Measurements from ENCODE around the gene UNC5A. TPM values are rescaled to one million over a fixed set of nuclear protein-coding genes. Genes with fewer than 3 reads are reported as not detected.

Gene UNC5A
- total RNA-seq, 1 donor from 2014 or later, result 0.34 TPM

GRCh38 chr5:176900780-176901204 is 90.4 kb downstream of the UNC5A start:
- no peak for DNase-seq

GRCh38 chr5:176901260-176902101 is 91.1 kb downstream of the UNC5A start:
- DNase-seq, result no peak

GRCh38 chr5:176902102-176902814 is 91.9 kb downstream of the UNC5A start:
- no peak for DNase-seq

GRCh38 chr5:176902911-176903664 is 92.7 kb downstream of the UNC5A start:
- no peak for DNase-seq

- no peak for DNase-seq
Observed at GRCh38 chr5:176904276-176904675, 93.9 kb downstream of the UNC5A start.

- DNase-seq, result no peak
Observed at GRCh38 chr5:176906126-176906525, 95.8 kb downstream of the UNC5A start.

GRCh38 chr5:176906796-176907195 is 96.4 kb downstream of the UNC5A start:
- DNase-seq, result no peak

GRCh38 chr5:176908675-176909368 is 98.5 kb downstream of the UNC5A start:
- no peak for DNase-seq

- DNase-seq, result no peak
Observed at GRCh38 chr5:176912115-176912514, 101.8 kb downstream of the UNC5A start.

- no peak for DNase-seq
Observed at GRCh38 chr5:176915906-176916305, 105.5 kb downstream of the UNC5A start.

GRCh38 chr5:176916337-176916736 is 106.0 kb downstream of the UNC5A start:
- DNase-seq, result no peak

- no peak for DNase-seq
Observed at GRCh38 chr5:176918613-176919012, 108.3 kb downstream of the UNC5A start.

- no peak for DNase-seq
Observed at GRCh38 chr5:176921714-176922113, 111.4 kb downstream of the UNC5A start.

- DNase-seq, result no peak
Observed at GRCh38 chr5:176922817-176923216, 112.5 kb downstream of the UNC5A start.

GRCh38 chr5:176927562-176927961 is 117.2 kb downstream of the UNC5A start:
- DNase-seq, result no peak

GRCh38 chr5:176929654-176930053 is 119.3 kb downstream of the UNC5A start:
- DNase-seq, result no peak

Other genes with a start within 250 kb of the UNC5A start
- gene GPRIN1, start 200.4 kb upstream of the UNC5A start, total RNA-seq, result 7.7 and 8.7 TPM in 2 replicates
- gene SNCB, start 180.0 kb upstream of the UNC5A start, total RNA-seq, result 0.84 and 1.4 TPM in 2 replicates
- not detected in 2 replicates for gene EIF4E1B, start 179.9 kb upstream of the UNC5A start, total RNA-seq
- gene TSPAN17, start 163.1 kb upstream of the UNC5A start, total RNA-seq, result 51.2 and 53.6 TPM in 2 replicates
- not detected in 2 replicates for gene HK3, start 88.8 kb downstream of the UNC5A start, total RNA-seq
- 61.8 and 73.5 TPM in 2 replicates for gene UIMC1, start 196.2 kb downstream of the UNC5A start, total RNA-seq
- 24.8 and 28.1 TPM in 2 replicates for gene ZNF346, start 212.1 kb downstream of the UNC5A start, total RNA-seq

Measured in dermis blood vessel endothelial cell (primary cell).